Stimulated activated effector memory CD8-positive, alpha-beta T cell treated with anti-CD3 and anti-CD28 coated beads, Interleukin-12 subunit alpha, Interleukin-12 subunit beta, amount 100 ng/mL, for 72 hours (primary cell): ENCODE measurements around the gene URGCP.

Source experiments
- ATAC-seq: fragments of 150-1000 bp; cut with Tn5 transposase; 2 replicates; pipeline ENCODE4 v1.10.0; 2021
- DNase-seq, 2 donors: peaks; one replicate each; pipeline ENCODE4 v3.0.0; 2021 to 2022; ENCODE audit warnings: low spot score in 2 of 2
- H3K27ac Mint-ChIP-seq: one replicate; pipeline ENCODE4 v1.8.0; 2022; ENCODE audit warnings: mild to moderate bottlenecking, mixed read lengths
- H3K36me3 Mint-ChIP-seq: one replicate; pipeline ENCODE4 v1.8.0; 2022; ENCODE audit warnings: mild to moderate bottlenecking, mixed read lengths
- H3K4me1 Mint-ChIP-seq: one replicate; pipeline ENCODE4 v1.8.0; 2022; ENCODE audit warnings: mixed read lengths
- H3K4me3 Mint-ChIP-seq: one replicate; pipeline ENCODE4 v1.8.0; 2022; ENCODE audit warnings: mild to moderate bottlenecking, mixed read lengths
- H3K9me3 Mint-ChIP-seq: one replicate; pipeline ENCODE4 v1.8.0; 2022; ENCODE audit warnings: mixed read lengths

URGCP gene, protein sequence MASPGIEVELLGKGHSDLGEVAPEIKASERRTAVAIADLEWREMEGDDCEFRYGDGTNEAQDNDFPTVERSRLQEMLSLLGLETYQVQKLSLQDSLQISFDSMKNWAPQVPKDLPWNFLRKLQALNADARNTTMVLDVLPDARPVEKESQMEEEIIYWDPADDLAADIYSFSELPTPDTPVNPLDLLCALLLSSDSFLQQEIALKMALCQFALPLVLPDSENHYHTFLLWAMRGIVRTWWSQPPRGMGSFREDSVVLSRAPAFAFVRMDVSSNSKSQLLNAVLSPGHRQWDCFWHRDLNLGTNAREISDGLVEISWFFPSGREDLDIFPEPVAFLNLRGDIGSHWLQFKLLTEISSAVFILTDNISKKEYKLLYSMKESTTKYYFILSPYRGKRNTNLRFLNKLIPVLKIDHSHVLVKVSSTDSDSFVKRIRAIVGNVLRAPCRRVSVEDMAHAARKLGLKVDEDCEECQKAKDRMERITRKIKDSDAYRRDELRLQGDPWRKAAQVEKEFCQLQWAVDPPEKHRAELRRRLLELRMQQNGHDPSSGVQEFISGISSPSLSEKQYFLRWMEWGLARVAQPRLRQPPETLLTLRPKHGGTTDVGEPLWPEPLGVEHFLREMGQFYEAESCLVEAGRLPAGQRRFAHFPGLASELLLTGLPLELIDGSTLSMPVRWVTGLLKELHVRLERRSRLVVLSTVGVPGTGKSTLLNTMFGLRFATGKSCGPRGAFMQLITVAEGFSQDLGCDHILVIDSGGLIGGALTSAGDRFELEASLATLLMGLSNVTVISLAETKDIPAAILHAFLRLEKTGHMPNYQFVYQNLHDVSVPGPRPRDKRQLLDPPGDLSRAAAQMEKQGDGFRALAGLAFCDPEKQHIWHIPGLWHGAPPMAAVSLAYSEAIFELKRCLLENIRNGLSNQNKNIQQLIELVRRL

DNA sequence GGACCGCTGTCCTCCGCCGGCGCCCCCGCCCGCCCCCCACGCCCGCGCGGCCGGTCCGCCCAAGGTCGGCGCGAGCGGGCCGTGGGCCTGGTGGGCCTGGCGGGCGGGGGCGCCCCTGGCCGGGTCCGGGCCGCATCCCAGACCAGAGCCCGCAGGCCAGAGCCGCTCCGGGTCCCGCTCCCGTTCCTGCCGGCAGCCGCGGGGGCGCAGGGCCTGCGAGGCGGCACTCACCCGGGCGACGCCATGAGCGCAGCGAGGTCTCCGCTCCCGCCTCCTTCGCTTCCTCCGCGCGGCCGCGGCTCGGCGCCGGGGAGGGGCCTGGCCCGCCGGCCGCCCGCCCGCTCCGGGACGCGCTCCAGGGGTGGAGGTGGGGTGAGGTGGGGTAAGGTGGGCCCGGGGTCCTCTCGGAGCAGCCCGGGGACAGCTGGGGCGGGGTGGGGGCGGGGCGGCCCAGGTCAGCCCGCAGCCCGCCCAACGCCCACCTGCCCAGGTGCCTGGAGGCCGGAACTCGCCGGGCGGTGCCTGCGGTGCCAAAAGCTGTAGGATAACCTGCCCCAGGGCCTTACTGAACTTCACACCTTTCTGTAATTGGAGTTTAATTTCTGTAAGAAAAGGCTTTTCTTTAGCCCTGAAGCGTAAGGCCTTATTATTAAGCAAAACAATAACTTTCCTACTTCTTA is at the start of gene URGCP:
Gene URGCP, minus strand, starts transcription at position 266 of the 680 bp plus-strand sequence. Its CDS starts 21 bp downstream, at position 245.
- peak within 1 kb of the TSS; percentile 91 for H3K27ac Mint-ChIP-seq
- ATAC-seq, result peak; percentile 89
- peaks cover 6% of the 10 kb centered on the region for H3K36me3 Mint-ChIP-seq
- no peaks in the 10 kb centered on the region for H3K9me3 Mint-ChIP-seq
- peak within 1 kb of the TSS; percentile 78 for H3K4me3 Mint-ChIP-seq
- H3K4me1 Mint-ChIP-seq, result peaks cover 28% of the 10 kb centered on the region
- peak; percentile 47 to 74 for DNase-seq

DNA sequence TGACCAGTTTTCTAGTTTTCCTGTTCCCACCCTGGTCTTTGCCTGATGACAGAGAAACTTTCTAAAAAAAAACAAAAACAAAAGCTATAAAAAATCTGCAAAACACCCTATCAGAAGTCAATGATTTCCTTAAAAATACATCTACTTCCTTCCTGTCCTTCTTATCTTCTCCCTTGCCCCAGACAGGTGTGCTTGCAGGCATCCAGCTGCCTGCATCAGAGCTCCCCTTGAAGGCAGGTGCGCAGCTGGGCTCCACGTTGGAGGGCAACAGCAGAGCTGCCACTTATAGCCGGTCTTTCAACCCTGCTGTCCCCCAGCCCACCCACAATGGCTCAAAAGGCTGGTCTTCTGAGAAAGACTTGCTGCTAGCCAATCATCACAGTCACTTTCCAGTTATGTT is 49.6 kb upstream of the URGCP start:
- no peak for ATAC-seq
- Mint-ChIP-seq H3K4me1 (no peaks in the 10 kb centered on the region), H3K9me3 (no peaks in the 10 kb centered on the region), H3K36me3 (peaks cover 10% of the 10 kb centered on the region), H3K27ac (peak overlapping the region; percentile 60), H3K4me3 (no peak overlapping the region)
- no peak for DNase-seq

DNA sequence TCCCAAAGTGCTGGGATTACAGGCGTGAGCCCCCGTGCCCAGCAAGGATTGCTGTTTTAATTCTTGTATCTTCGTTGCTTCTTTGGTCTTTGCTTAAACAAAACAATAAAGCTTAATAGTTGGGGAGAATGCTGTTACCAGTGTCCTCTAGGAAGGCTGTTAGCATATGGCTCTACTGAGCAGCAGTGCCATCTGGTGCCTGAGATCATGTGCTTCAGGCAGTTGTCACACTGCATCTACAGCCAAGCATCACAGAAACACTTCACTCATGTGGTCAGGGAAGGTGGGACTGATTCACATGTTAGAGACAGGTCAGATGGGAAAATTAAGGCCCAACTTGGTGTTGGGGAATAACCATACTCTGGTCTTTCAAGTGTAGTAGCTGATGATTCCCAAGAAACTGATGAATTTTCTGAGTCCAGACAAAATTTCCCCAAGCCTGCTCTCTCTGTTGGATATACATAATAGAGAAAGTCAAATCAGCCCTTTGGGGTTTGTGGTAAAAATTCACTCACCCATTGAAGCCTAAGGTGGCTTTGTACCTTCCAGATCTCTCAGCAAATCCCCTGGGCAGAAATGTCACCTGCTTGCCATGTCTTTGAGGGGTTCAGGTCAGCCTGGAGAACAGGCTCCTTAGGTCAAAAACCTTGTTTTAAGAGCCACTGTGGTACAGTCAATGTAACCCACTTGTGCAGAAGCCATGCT is 48.3 kb upstream of the URGCP start:
- DNase-seq, result no peak
- Mint-ChIP-seq H3K27ac (no peak overlapping the region), H3K36me3 (peaks cover 10% of the 10 kb centered on the region), H3K9me3 (no peaks in the 10 kb centered on the region), H3K4me1 (no peaks in the 10 kb centered on the region), H3K4me3 (no peak overlapping the region)
- ATAC-seq, result peak; percentile 52

DNA sequence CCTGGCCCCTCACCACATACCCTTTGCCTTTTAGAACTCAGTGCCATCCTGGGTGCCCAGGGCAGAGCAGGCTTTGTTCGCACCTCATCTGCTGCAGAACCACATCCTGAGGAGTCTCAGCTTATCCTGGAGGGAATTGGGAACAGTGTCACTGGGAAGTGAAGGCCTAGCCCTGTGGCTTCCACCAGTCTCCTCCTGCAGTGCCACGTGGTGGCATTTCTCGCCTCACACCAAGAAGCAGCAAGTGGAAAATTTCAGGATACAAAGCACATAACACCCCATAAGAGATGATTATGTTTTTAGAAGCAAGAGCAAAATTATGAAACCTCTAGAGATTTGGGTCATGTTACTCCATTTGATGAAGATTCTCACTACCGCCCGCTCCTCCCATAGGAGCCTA is 46.7 kb upstream of the URGCP start:
- Mint-ChIP-seq H3K36me3 (peaks cover 10% of the 10 kb centered on the region), H3K4me3 (no peak overlapping the region), H3K9me3 (no peaks in the 10 kb centered on the region), H3K4me1 (no peaks in the 10 kb centered on the region), H3K27ac (no peak overlapping the region)
- DNase-seq (no peak), ATAC-seq (no peak)

DNA sequence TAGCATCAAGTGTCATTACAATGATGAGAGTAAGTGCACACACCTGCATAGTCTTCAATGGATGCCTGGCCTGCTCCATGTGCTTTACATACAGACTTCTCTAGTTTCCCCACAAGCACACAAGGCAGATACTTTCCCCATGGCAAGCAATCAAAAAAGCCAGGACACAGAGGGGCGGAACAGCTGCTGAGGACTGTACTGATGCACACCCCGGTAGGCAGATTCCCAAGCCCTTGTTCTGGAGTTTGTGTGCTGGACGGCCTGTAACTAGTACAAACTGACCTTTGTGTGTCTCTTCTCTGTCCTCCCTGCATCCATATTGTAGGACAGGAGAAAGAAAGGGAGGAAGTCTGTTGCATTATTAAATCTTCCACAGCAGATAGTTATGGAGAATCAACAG is 45.6 kb upstream of the URGCP start:
- H3K9me3 Mint-ChIP-seq, result no peaks in the 10 kb centered on the region
- no peak overlapping the region for H3K27ac Mint-ChIP-seq
- ATAC-seq, result no peak
- no peak overlapping the region for H3K4me3 Mint-ChIP-seq
- no peaks in the 10 kb centered on the region for H3K4me1 Mint-ChIP-seq
- H3K36me3 Mint-ChIP-seq, result peaks cover 10% of the 10 kb centered on the region
- DNase-seq, result no peak

DNA sequence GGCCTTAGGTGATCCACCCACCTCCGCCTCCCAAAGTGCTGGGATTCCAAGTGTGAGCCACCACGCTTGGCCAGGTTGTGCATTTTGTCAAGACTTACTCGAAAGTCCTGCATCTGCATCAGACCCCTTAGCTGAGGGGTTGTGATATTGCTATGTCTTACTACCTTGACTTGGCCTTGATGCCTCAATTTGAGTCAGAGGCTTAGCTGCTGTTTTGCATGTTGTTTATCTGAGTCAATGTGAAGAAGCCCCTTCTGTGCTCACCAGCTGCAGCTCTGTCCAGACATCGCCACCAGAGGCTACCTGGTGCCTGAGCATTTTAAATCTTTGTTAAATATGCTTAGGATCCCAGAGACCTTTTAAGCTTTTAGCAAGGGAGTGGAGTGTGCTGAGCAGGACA is 37.9 kb upstream of the URGCP start:
- Mint-ChIP-seq H3K4me1 (no peaks in the 10 kb centered on the region), H3K4me3 (no peak overlapping the region), H3K36me3 (no peaks in the 10 kb centered on the region), H3K27ac (no peak overlapping the region), H3K9me3 (no peaks in the 10 kb centered on the region)
- ATAC-seq, result peak; percentile 43
- DNase-seq, result no peak

DNA sequence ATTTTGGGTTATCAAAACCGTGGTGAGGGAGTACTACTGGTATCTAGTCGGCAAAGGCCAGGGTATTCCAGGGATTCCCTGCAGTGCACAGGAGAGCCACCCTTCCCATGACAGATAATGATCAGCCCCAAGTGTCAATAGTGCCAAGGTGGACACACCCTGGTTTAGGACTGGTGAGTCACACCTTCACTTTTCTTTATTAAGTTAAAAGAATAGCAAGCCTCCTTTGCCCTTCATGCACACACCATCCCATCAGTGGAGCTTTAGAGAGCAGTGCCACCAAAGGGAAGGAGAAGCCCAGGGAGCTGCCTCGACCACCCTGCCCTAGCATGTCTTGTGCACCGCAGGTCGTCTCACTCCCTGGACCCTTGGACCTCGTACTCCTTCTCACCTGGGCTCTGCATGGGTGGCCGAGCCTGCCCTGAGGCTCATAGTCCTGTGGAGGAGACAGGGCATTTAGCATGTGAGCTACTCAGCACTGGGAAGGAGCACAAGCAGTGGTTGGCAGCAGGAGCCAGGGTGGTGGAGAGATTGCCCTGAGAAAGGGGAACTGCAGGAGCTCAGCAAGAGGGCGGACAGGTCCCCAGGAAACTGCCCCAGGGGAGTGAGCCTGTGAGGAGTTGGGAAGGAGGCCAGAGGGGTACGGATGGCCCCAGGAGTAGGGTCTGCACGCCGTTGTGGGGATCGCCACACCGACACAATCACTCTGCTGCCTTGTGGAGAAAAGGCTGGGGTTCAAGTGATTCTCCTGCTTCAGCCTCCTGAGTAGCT is 37.2 kb upstream of the URGCP start:
- H3K4me1 Mint-ChIP-seq, result no peaks in the 10 kb centered on the region
- ATAC-seq (no peak), DNase-seq (no peak)
- no peaks in the 10 kb centered on the region for H3K36me3 Mint-ChIP-seq
- no peaks in the 10 kb centered on the region for H3K9me3 Mint-ChIP-seq
- no peak overlapping the region for H3K4me3 Mint-ChIP-seq
- H3K27ac Mint-ChIP-seq, result no peak overlapping the region

DNA sequence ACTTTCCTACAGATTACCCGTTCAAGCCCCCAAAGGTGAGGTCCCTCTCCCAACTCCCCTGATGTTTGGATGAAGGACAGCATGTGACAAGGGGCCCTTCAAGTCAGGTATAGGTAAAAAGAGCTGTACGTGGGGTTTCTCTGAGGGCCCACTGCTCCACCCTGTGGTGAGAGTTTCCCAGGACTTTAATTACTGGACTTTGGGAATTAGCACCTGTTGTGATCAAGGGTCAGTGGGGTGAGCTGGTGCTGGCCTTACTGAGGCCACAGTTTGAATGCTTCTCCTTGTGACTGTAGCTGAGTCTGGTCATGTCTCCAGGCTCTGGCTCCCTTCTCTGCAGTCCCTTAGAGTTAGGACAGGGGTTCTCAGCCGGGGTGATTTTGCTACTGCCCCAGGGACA is 36.6 kb upstream of the URGCP start:
- no peak for ATAC-seq

DNA sequence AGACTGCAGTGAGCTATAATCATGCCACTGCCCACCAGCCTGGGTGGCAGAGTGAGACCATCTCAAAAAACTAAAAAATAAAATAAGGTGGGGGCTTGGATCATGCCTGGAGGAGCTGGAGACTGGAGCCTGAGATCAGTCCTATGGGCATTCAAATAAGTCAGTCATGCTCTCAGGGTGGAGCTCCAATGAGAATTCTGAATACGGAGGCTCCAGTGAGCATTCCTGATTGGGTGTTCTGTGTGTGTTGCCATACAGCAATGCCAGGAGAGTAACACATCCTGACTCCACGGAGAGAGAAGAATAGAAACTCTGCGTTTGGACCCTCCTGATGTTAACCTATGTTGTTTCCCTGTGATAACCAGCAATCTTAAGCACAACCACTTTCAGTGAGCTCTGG is 35.9 kb upstream of the URGCP start:
- Mint-ChIP-seq H3K4me1 (no peaks in the 10 kb centered on the region), H3K36me3 (no peaks in the 10 kb centered on the region), H3K27ac (no peak overlapping the region), H3K4me3 (no peak overlapping the region), H3K9me3 (no peaks in the 10 kb centered on the region)
- ATAC-seq, result no peak
- no peak for DNase-seq

More for the DNA sequence above, 36.6 kb upstream of the URGCP start:
- no peaks in the 10 kb centered on the region for H3K9me3 Mint-ChIP-seq
- no peaks in the 10 kb centered on the region for H3K36me3 Mint-ChIP-seq
- no peak overlapping the region for H3K4me3 Mint-ChIP-seq
- no peaks in the 10 kb centered on the region for H3K4me1 Mint-ChIP-seq
- H3K27ac Mint-ChIP-seq, result no peak overlapping the region
- no peak for DNase-seq

DNA sequence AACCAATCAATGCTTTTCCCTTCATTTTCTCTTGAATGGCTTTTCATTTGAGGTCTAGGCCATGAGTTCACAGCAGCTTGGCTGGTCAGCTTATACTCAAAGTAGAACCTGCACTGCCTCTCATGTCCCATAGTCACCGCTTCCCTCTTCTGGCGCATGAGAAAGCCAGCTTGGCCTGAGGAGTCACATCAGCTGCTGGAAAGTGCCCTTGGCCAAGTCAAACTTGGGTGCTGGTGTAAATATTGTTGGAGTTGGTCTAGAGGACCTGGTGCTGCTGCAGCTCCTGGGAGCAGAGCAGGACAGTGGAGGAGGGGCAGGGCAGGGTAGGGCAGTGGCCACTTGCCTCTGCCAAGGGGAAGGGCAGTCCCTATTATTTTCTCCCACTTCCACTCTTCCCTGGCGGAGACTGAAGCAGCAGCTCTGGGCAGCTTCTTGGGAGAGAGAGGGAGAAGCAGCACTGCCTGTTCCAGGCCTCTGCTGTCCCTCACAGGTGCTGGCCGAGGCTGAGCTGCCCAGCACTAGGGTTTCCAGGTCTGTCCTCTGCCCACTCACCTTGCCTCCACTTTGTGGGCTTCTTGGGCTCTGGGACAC is 32.6 kb upstream of the URGCP start:
- peak overlapping the region; percentile 23 for H3K27ac Mint-ChIP-seq
- no peaks in the 10 kb centered on the region for H3K9me3 Mint-ChIP-seq
- ATAC-seq, result no peak
- no peak overlapping the region for H3K4me3 Mint-ChIP-seq
- DNase-seq, result no peak
- H3K36me3 Mint-ChIP-seq, result no peaks in the 10 kb centered on the region
- no peaks in the 10 kb centered on the region for H3K4me1 Mint-ChIP-seq

DNA sequence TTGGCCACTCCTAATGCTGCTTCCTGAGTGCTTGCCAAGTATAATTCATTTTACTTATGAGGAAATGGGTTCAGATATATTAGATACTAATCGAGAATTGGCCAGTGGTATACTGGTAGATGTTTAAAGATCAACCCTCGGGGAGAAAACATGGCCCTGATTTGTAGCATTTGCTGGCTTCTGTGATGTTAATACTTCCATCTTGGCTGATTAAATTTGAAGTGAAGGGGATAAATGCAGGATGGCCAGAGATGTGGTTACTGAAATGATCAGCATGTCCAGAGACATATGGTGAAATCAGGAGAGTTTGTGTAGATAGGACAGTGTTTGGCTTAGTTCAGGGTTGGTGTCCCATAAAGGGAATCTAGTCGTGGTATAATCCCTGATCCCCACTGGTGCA is 31.0 kb upstream of the URGCP start:
- DNase-seq (no peak), ATAC-seq (no peak)
- H3K27ac Mint-ChIP-seq, result no peak overlapping the region
- no peaks in the 10 kb centered on the region for H3K4me1 Mint-ChIP-seq
- H3K9me3 Mint-ChIP-seq, result no peaks in the 10 kb centered on the region
- H3K4me3 Mint-ChIP-seq, result no peak overlapping the region
- no peaks in the 10 kb centered on the region for H3K36me3 Mint-ChIP-seq

DNA sequence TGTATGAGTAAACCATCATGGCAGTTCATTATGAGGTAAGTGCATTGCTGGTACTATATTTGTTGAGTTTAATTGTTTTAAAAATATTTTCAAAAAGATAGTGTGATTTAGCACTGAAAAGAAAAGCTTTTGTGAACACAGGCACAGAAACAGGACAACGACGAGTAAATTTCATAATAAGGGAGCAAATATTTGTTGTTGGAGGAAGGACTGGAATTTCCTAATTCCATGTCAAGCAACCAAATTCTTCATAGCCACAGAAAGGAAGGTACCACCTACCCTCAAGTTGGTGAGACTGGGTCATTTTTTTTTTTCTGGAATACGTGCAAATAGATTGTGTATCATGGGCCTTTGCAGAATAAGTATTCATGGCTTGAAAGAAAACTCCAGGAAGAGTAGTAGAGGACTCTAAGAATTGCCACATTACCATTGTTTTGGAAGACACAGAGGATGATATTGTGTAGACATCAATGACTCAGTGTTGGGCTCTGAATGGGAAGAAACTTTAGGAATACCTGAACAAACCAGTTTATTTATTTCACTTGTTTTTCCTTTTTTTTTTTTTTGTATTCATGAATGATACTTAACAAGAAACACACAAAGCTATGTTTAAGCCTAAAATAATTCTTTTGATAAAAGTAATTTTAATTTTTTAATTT is 27.6 kb upstream of the URGCP start:
- no peak overlapping the region for H3K27ac Mint-ChIP-seq
- ATAC-seq (no peak), DNase-seq (no peak)
- no peak overlapping the region for H3K4me3 Mint-ChIP-seq
- no peaks in the 10 kb centered on the region for H3K36me3 Mint-ChIP-seq
- no peaks in the 10 kb centered on the region for H3K9me3 Mint-ChIP-seq
- no peaks in the 10 kb centered on the region for H3K4me1 Mint-ChIP-seq

DNA sequence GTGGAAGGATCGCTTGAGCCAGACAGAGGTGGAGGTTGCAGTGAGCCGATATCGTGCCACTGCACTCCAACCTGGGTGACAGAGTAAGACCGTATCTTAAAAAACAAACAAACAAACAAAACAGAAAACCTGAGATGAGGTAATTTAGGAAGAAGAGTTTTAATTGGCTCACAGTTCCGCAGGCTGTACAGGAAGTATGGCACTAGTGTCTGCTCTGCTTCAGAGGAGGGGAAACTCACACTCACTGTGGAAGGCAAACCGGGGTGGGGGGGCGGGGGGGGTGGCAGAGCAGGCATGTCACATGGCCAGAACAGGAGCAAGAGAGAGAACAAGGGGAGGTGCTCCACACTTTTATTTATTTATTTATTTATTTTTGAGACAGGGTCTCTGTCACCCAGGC is 24.9 kb upstream of the URGCP start:
- ATAC-seq (no peak), DNase-seq (no peak)
- peaks cover 23% of the 10 kb centered on the region for H3K4me1 Mint-ChIP-seq
- no peaks in the 10 kb centered on the region for H3K9me3 Mint-ChIP-seq
- H3K4me3 Mint-ChIP-seq, result no peak overlapping the region
- H3K27ac Mint-ChIP-seq, result no peak overlapping the region
- no peaks in the 10 kb centered on the region for H3K36me3 Mint-ChIP-seq
